ENCODE measurements around the gene PHKG1.
"Not testable (repeated sequence)": the region's sequence is repeated elsewhere in the genome, so short reads cannot be mapped to it uniquely, and the experiment has no call there.

The PHKG1 gene

DNA sequence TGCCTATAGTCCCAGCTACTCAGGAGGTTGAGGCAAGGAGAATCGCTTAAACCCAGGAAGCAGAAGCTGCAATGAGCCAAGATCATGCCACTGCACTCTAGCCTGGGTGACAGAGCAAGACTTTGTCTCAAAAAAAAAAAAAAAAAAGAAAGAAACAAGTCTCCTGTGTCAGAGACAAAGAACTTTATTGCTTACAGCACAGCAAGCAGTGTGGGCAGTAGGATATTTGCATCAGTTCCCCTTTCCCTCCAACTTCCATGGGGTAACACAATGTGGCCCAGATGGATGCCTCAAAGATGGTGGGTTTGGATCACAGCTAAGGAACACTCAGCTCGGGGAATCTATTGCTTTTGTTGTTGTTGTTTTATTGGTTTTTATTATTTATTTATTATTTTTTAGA, 47.0 kb downstream of the PHKG1 start:
- not testable (repeated sequence) for DNase-seq (ENCODE audit: low spot score)

DNA sequence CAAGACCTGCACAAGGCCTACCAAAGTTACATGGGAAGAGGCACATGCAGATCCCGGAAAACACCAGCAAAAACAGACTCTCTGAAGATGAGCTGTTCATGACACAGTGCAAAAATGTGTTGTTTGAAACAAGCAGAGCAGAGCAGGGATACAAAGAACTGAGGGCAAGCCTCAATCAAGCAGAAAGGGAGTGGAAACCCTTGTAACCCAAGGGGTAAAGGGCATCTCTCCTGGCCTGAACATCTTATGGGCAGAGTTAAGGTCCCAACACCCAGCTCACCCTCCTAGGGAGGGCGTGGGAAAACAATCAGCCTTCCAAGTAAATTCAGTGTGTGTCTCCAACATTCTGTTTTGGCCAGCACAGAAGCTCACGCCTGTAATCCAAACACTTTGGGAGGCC, 52.0 kb downstream of the PHKG1 start:
- no peak for DNase-seq (ENCODE audit: low spot score)

DNA sequence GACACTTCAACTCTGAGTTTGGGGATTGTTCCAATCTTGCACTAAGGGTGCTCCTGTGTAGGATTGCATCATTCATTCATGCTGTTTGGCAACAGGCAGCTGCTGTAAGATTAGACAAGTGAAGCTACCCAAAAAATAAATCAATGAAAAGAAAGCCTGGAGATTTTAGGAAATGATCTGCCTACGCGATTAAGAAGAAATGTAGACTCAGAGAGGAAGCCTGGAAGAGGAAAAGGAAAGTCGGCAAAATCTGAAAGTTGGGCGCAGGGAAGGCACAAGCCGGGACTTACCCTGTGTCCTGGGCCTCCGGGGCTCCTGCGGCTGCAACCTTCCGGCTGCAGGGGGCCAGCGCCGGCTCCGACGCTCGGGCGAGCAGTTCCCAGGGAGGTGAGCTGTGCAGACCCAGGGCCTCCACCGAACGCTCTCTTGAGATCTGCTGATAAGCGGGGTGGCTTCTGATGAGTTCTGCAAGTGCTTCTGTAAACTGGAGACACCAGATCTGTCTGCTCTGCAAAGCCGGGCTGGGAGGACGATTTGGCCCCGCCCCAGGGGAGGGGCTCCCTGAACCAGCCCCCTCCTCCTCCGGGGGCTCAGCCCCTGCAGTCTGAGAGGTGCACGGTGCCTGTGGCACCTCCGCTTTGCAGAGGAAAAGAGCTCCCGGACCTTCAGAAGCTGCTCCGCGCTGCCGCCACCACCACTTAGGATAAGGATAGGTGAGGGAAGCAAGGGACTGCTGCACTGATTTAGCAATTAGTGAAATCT, 58.9 kb downstream of the PHKG1 start:
- DNase-seq (ENCODE audit: low spot score), result peak; percentile 77

DNA sequence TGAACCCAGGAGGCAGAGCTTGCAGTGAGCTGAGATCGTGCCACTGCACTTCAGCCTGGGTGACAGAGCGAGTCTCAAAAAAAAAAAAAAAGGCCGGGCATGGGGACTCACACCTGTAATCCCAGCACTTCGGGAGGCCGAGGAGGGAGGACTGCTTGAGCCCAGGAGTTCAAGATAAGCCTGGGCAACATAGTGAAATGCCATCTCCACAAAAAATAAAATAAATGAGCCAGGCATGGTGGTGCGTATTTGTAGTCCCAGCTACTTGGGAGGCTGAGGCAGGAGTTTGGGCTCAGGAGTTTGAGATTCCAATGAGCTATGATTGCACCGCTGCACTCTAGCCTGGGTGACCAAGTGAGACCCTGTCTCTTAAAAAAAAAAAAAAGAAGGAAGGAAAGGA, 60.2 kb downstream of the PHKG1 start:
- not testable (repeated sequence) for DNase-seq (ENCODE audit: low spot score)

DNA sequence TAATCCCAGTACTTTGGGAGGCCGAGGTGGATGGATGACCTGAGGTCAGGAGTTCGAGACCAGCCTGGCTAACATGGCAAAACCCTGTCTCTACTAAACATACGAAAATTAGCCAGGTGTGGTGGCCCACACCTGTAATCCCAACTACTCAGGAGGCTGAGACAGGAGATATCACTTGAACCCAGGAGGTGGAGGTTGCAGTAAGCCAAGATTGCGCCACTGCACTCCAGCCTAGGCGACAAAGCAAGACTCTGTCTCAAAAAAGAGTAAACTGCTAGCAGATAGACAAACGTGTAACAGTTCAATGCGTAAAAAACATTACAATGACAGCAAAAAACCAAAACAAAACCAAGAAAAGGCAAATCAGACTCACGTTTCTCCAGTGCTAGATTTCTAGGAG, 61.2 kb downstream of the PHKG1 start:
- not testable (repeated sequence) for DNase-seq (ENCODE audit: low spot score)

DNA sequence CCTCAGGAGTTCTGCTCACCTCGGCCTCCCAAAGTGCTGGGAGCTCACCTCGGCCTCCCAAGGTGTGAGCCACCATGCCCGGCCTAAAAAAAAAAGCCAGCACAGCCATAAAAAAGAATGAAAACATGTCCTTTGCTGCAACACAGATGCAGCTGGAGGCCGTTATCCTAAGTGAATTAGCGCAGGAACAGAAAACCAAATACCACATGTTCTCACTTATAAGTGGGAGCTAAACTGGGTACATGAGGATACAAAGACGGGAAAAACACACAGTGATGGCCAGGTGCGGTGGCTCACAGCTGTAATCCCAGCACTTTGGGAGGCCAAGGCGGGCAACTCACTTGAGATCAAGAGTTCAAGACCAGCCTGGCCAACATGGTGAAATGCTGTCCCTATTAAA, 62.4 kb downstream of the PHKG1 start:
- DNase-seq (ENCODE audit: low spot score), result no peak

All from RKO (cell line).